ENCODE results near the gene RAP1GDS1.

DNA sequence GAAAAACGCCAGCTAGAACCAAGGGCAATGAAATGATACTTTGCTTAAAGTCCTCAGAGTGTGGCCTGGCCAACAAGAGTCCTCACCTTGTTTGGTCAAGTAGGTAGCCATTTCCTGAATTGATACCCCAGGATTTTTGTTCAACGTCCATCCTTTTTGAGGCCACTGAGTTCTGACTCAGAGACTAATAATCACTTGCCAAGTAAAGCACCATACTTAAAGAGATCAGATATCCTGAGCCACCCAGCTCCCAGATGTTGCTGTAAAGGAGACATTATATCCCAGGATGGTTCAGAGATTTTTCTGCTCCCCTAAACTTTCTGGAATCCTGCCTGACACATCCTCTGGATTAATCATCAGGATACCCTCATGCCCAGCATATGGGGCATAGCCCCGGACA is 190.9 kb downstream of the RAP1GDS1 start:
- no peak for TF ChIP-seq ZNF561 (tag by site-specific recombination; IDR thresholded peaks at IDR 0.05; ENCODE audit: borderline replicate concordance)
- TF ChIP-seq ZNF155 (tag by site-specific recombination; IDR thresholded peaks at IDR 0.05): no peak
- TF ChIP-seq TCF7L2 (IDR thresholded peaks at IDR 0.05; ENCODE audit: borderline replicate concordance, low read depth, low read length): no peak
- TF ChIP-seq ZBTB21 (tag by site-specific recombination; IDR thresholded peaks at IDR 0.05): no peak
- TF ChIP-seq, protein P1, sequence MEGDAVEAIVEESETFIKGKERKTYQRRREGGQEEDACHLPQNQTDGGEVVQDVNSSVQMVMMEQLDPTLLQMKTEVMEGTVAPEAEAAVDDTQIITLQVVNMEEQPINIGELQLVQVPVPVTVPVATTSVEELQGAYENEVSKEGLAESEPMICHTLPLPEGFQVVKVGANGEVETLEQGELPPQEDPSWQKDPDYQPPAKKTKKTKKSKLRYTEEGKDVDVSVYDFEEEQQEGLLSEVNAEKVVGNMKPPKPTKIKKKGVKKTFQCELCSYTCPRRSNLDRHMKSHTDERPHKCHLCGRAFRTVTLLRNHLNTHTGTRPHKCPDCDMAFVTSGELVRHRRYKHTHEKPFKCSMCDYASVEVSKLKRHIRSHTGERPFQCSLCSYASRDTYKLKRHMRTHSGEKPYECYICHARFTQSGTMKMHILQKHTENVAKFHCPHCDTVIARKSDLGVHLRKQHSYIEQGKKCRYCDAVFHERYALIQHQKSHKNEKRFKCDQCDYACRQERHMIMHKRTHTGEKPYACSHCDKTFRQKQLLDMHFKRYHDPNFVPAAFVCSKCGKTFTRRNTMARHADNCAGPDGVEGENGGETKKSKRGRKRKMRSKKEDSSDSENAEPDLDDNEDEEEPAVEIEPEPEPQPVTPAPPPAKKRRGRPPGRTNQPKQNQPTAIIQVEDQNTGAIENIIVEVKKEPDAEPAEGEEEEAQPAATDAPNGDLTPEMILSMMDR (tag by site-specific recombination; IDR thresholded peaks at IDR 0.05): no peak
- TF ChIP-seq, protein P2, sequence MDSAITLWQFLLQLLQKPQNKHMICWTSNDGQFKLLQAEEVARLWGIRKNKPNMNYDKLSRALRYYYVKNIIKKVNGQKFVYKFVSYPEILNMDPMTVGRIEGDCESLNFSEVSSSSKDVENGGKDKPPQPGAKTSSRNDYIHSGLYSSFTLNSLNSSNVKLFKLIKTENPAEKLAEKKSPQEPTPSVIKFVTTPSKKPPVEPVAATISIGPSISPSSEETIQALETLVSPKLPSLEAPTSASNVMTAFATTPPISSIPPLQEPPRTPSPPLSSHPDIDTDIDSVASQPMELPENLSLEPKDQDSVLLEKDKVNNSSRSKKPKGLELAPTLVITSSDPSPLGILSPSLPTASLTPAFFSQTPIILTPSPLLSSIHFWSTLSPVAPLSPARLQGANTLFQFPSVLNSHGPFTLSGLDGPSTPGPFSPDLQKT (IDR thresholded peaks at IDR 0.05; ENCODE audit: borderline replicate concordance, low read depth, low read length): no peak
- no peak for TF ChIP-seq ZNF548 (tag by site-specific recombination; IDR thresholded peaks at IDR 0.05)
- TF ChIP-seq ZNF114 (tag by site-specific recombination; IDR thresholded peaks at IDR 0.05): no peak
- TF ChIP-seq, protein P3, sequence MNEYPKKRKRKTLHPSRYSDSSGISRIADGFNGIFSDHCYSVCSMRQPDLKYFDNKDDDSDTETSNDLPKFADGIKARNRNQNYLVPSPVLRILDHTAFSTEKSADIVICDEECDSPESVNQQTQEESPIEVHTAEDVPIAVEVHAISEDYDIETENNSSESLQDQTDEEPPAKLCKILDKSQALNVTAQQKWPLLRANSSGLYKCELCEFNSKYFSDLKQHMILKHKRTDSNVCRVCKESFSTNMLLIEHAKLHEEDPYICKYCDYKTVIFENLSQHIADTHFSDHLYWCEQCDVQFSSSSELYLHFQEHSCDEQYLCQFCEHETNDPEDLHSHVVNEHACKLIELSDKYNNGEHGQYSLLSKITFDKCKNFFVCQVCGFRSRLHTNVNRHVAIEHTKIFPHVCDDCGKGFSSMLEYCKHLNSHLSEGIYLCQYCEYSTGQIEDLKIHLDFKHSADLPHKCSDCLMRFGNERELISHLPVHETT (tag by site-specific recombination; IDR thresholded peaks at IDR 0.05): no peak
- TF ChIP-seq ZNF274 (IDR thresholded peaks at IDR 0.05; ENCODE audit: low read length): no peak
- no peak for TF ChIP-seq ZNF274 (tag by site-specific recombination; IDR thresholded peaks at IDR 0.05; ENCODE audit: borderline replicate concordance)
- TF ChIP-seq, protein P4, sequence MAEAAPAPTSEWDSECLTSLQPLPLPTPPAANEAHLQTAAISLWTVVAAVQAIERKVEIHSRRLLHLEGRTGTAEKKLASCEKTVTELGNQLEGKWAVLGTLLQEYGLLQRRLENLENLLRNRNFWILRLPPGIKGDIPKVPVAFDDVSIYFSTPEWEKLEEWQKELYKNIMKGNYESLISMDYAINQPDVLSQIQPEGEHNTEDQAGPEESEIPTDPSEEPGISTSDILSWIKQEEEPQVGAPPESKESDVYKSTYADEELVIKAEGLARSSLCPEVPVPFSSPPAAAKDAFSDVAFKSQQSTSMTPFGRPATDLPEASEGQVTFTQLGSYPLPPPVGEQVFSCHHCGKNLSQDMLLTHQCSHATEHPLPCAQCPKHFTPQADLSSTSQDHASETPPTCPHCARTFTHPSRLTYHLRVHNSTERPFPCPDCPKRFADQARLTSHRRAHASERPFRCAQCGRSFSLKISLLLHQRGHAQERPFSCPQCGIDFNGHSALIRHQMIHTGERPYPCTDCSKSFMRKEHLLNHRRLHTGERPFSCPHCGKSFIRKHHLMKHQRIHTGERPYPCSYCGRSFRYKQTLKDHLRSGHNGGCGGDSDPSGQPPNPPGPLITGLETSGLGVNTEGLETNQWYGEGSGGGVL (tag by site-specific recombination; IDR thresholded peaks at IDR 0.05): no peak
- no peak for TF ChIP-seq KLF10 (tag by site-specific recombination; IDR thresholded peaks at IDR 0.05)
- TF ChIP-seq ZNF23 (tag by site-specific recombination; IDR thresholded peaks at IDR 0.05; ENCODE audit: borderline replicate concordance): no peak
